Tibial nerve (tissue), 3 donors: ENCODE data around the gene WIPF3.

ENCODE experiments used
- POLR2A ChIP-seq, 2 donors: fragments of 450-650 bp; IDR thresholded peaks; one replicate each; pipeline ENCODE4 v1.6.1; 2017; ENCODE audit warnings: antibody characterized with exemption in 2 of 2, mild to moderate bottlenecking in 2 of 2, moderate library complexity in 2 of 2
- TF ChIP-seq, protein P1 (sequence below), 5 experiments: fragments of 200-600 bp in 3 of 5; fragments of 450-650 bp in 2 of 5; sonication (generic) in 3 of 5; IDR thresholded peaks; one replicate each; pipeline ENCODE4 v1.5.1; 2016 to 2019; ENCODE audit warnings: antibody characterized with exemption in 5 of 5, mild to moderate bottlenecking in 3 of 5, moderate library complexity in 2 of 5

DNA sequence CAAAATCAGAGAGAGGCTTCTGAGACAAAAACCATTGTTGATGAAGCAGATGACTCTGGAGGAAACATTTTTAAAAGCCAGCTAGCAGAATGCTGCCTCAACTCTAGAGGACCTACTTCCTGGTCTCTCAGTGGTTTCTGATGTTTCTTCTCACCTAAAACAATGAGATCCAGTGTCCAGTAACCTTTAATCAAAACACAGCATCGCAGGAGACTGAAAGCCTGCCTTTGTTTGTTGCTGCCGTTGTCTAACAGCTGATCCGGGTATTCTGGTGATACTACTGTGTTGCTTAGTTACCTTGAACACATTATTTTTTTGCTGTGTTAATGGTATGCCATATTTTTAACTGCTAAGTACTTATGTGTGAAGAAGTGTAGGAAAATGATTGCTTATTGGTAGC, 70.9 kb downstream of the WIPF3 start:
- TF ChIP-seq, protein P1, sequence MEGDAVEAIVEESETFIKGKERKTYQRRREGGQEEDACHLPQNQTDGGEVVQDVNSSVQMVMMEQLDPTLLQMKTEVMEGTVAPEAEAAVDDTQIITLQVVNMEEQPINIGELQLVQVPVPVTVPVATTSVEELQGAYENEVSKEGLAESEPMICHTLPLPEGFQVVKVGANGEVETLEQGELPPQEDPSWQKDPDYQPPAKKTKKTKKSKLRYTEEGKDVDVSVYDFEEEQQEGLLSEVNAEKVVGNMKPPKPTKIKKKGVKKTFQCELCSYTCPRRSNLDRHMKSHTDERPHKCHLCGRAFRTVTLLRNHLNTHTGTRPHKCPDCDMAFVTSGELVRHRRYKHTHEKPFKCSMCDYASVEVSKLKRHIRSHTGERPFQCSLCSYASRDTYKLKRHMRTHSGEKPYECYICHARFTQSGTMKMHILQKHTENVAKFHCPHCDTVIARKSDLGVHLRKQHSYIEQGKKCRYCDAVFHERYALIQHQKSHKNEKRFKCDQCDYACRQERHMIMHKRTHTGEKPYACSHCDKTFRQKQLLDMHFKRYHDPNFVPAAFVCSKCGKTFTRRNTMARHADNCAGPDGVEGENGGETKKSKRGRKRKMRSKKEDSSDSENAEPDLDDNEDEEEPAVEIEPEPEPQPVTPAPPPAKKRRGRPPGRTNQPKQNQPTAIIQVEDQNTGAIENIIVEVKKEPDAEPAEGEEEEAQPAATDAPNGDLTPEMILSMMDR (IDR thresholded peaks at IDR 0.05) = no peak
- no peak for TF ChIP-seq POLR2A (IDR thresholded peaks at IDR 0.05)
